LNCaP clone FGC (cell line): Measurements from ENCODE around the gene MXRA5.
"Not testable (repeated sequence)": the region's sequence is repeated elsewhere in the genome, so short reads cannot be mapped to it uniquely, and the experiment has no call there.

Source experiments
- DNase-seq: peaks from one replicate; pipeline ENCODE4 v3.0.0-alpha.2; 2011; ENCODE audit warnings: low read depth
- H3K4me3 ChIP-seq: 2 replicates; pipeline ENCODE4 v1.5.1; 2011; ENCODE audit warnings: mild to moderate bottlenecking, low read depth, low read length, control low read depth
- CTCF ChIP-seq: IDR thresholded peaks from 2 replicates; pipeline ENCODE4 v1.5.1; 2012; ENCODE audit warnings: mild to moderate bottlenecking; ENCODE audit not compliant: control insufficient read depth, insufficient read depth; ENCODE audit errors: extremely low read depth

The MXRA5 gene

GRCh38 chrX:3293251-3293650 lies 53.2 kb downstream of the MXRA5 start:
- TF ChIP-seq CTCF, result no peak
- no peak overlapping the region for H3K4me3 ChIP-seq
- DNase-seq, result no peak

DNA sequence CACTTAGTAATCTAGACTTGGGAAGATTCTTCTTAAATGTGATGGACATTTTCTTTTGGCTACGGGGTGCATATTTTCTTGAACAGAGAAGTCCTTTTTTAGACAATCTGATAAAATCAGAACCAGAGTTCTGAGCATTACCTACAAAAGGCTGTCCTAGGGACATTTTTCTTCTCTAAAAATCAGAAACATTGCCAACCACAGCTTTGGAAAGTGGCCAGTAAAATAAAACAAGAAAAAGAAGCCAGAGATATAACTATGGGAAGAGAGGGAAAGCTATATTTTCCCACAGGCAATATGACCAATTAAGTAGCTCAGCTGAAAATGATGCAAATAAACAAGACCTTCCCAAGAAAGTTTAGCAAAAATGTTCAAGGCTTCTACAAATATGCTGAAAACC lies 55.9 kb downstream of the MXRA5 start:
- H3K4me3 ChIP-seq, result no peak overlapping the region
- no peak for TF ChIP-seq CTCF

GRCh38 chrX:3286196-3286945 lies 60.1 kb downstream of the MXRA5 start:
- no peak for DNase-seq
- no peak overlapping the region for H3K4me3 ChIP-seq
- no peak for TF ChIP-seq CTCF

More for the DNA sequence above, 55.9 kb downstream of the MXRA5 start:
- no peak for DNase-seq

DNA sequence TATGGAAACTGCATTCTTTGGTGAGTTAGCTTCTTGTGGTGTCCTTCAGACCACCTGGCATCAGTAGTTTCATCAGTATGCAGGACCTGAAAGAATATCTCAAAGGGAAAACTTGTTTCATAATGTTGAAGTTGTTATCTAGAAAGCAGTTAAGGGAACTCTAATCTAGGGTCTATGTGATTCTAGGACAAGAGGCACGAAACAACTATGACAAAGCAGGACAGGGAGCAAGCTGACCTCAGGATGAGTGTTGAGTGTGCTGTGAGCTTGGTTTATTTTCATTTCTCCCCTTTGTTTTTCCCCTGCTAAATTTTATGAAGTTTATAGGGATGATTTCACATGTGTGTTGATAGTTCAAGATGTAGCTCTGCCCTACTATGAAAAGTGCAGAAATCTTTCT lies 65.7 kb downstream of the MXRA5 start:
- DNase-seq, result no peak
- no peak overlapping the region for H3K4me3 ChIP-seq
- no peak for TF ChIP-seq CTCF

GRCh38 chrX:3273668-3274067 lies 72.8 kb downstream of the MXRA5 start:
- not testable (repeated sequence) for H3K4me3 ChIP-seq, DNase-seq

DNA sequence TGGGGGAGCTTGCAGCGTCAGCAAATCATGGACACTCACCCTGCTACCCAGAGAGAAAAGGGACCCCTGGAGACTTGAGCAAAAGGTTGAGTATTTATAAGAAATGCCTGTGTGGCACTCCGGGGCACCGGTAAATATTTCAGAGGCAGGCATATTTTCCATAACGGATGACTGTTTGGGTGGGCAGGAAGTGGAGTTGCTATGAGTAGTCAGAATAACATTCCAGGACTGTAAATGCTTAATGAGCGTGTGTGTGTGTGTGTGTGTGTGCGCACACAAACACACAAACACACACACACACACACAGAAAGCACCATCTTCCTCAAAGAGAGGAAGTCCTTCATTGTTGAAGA lies 74.6 kb downstream of the MXRA5 start:
- TF ChIP-seq CTCF, result no peak
- no peak overlapping the region for H3K4me3 ChIP-seq
- DNase-seq, result no peak

DNA sequence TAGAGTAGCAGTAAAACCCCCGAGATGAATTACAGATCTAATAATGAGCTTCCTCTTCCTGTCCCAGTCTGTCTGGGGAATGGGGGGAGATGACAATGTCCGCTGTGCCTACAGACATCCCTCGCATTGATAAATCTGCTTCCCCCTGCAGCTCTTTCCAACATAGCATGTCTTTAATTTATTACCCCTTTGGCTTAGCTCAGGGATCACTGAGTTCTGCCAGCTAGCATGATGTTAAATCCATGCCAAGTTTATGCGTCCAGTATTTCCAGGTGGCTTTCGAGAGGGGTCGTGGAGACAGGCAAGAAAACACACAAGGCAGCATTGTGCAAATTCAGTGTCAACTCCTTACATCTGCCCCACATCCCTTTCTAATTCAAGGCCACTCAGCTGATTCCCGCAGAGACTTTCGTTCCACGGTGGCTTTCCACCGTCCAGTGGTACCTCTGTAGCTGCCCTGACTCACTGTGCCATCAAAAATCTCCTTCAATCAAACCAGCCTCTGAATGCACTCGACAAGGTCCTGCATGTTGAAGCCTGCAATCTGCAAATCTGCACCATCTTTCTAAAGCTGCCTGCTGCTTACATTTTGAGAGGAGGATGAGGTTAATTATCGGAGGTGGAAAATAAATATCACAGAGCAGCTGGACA lies 75.1 kb downstream of the MXRA5 start:
- no peak for TF ChIP-seq CTCF
- no peak overlapping the region for H3K4me3 ChIP-seq
- DNase-seq, result no peak
